Inferior parietal cortex (tissue), 1 donor: ENCODE measurements around the gene TMEM33.
"Not testable (repeated sequence)": the region's sequence is repeated elsewhere in the genome, so short reads cannot be mapped to it uniquely, and the experiment has no call there.

Experiments
- DNase-seq: peaks from one replicate; pipeline ENCODE4 v3.0.0-alpha.2; 2016; ENCODE audit errors: extremely low spot score

TMEM33 gene, protein sequence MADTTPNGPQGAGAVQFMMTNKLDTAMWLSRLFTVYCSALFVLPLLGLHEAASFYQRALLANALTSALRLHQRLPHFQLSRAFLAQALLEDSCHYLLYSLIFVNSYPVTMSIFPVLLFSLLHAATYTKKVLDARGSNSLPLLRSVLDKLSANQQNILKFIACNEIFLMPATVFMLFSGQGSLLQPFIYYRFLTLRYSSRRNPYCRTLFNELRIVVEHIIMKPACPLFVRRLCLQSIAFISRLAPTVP

DNA sequence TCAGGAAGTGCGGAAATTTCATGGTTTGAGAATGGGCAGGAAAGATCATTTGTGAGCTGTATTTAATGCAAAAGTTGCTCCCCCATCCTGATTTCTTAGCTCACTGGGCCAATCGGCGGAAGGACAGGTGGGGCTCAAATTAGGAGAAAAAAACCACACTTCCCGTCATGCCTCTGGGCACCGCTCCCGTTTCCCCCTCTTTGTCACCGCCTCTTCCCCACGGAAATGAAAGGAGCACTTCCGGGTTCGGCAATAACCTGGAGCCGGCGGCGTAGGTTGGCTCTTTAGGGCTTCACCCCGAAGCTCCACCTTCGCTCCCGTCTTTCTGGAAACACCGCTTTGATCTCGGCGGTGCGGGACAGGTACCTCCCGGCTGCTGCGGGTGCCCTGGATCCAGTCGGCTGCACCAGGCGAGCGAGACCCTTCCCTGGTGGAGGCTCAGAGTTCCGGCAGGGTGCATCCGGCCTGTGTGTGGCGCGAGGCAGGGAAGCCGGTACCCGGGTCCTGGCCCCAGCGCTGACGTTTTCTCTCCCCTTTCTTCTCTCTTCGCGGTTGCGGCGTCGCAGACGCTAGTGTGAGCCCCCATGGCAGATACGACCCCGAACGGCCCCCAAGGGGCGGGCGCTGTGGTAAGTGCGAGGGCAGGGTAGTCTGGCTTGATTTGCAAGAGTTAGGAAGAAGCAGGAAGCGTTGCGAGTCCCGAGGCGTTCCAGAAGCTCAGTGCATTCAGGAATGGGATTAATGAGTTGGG is at the start of gene TMEM33:
Gene TMEM33, plus strand, starts transcription at position 529 of the 751 bp plus-strand sequence. Its CDS starts 56 bp downstream, at position 585.
- peak; percentile 96 for DNase-seq

DNA sequence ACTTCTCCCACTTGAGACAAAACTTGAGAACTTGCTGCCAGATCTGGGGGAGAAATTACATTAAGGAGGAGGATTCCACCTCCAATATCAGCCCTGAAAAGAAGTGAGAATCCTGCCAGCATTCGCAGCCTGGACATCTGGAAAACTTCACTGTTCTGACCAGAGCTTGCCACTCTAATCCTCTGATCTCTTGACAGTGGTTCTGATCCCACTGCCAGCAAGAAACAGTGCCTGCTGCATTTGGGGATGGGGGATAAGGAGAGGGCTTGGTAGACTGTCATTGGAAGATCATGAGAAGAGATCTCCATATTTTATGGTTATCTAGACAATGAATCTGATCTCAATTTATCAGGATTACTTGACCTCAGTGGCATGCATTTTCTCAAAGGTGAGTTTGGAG is 49.8 kb upstream of the TMEM33 start:
- no peak for DNase-seq

DNA sequence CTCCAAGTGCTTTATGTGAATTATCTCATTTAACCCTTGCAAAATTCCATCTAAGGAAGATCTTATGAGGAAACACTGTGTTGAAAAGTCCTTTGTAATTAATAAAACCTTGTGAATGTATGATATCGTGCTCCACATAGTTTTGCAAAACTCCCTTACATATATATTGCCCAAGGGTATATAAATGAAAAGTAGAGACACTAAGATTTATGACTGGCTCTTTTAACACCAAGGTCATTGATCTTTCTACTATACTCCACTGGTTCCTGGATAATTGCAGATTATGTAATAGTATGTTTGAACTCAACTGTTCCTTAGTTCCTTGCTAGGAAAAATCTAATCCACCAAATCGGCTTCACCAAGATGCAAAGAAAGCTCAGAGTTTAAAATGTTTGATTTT is 48.0 kb upstream of the TMEM33 start:
- DNase-seq, result no peak

DNA sequence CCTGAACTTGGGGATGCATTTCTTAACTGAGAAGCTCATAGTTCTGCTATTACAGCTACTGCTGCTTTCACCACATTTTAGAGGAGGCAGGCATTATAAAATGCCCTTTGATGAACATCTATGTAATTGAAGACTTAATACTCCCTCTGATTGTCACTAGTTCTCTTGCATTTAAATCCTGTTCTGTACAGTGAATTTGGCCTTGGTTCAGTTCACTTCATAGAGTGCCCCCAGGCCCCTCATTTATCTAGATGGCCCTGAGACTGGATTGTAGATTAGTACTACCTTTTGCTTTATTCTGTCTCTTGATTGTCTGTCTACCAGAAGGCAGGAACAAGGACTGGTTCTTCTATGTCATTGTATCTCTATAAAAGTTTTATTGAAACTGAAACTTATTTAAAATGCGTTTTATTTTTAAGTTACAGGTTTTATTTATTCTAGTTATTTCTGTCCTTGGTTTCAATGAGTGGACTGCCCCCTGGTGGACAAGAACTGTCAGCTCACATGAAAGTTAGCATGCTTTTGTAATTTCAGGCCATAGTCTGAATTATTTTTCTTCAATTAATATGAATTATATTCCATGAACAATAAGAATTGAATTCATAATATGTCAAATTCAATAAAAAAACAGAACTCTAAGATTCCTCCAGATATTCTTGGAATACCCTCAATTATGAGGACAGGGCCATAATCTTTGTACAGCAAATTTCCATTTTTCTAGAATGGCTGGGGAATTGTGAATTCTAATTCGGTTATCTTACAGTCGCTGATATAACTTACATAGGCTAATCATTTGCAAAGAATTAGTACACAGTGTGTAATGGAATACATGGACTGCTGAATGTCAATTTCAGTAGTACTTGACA is 47.2 kb upstream of the TMEM33 start:
- peak; percentile 75 for DNase-seq

DNA sequence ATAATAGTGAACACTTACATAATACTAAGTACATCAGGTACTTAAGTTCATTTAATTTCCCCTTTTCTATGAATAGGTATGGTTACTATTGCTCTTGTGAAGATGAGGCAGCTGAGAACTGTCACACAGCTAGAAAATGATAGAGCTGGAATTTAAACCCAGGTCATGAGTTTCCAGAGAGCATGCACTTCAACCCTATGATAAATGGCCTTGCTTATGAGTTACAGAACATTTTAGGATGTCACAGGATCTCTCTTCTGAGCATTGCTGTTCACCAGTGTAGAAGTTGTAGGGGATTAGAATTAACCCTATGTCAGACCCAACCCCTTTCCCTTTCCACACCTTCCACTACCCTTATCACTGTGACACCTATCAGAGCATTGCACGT is 46.5 kb upstream of the TMEM33 start:
- no peak for DNase-seq

DNA sequence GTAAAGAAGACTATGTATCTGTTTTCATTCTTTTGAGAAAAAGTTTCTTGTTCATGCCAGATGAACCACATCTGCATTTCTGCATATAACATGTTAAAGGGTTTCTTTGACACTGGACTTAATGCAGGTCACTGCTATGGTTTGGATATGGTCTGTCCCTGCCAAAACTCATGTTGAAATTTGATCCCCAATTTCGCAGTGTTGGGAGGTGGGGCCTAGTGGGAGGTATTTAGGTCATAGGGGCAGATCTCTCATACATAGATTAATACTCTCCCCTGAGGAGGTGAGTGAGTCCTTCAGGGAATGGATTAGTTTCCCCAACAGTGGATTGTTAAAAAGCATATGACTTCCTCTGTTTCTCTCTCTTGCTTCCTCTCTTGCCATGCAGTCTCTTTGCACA is 45.9 kb upstream of the TMEM33 start:
- DNase-seq, result no peak

DNA sequence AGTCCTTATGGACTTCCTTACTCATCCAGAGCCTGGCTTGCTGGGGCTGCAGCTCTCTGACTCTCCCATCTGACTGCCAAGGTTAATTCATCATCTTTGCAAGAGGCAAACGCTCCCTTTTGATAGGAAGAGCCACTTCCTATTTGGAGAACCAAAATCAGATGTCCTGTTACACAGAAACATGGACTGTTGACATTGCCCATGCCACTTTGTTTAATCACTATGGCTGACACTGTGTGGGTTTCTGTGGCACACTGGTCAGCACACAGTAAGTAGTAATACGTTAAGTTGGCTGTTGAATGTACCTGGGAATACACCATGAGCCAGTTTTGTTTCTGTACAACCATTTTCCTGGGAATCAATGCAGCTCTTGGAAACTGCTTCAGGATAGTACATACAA is 45.1 kb upstream of the TMEM33 start:
- no peak for DNase-seq

DNA sequence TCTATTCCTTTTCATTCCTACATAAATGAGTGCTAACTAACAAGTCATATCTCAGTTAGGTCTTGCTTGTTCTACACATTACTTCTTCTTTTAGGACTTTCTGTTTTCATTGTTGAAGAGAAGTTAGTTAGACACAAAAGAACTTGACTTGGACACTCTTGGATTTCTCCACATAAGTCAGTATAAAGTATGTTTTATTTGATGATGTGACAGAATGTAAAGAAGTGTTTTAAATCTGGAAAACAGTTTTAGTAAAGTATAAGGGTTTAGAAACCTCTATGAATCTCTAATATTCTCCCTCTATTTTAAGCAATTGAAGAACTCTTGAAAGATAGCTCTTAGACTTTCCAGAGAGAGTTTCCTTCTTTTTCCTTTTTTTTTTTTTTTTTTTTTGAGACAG is 38.6 kb upstream of the TMEM33 start:
- no peak for DNase-seq

DNA sequence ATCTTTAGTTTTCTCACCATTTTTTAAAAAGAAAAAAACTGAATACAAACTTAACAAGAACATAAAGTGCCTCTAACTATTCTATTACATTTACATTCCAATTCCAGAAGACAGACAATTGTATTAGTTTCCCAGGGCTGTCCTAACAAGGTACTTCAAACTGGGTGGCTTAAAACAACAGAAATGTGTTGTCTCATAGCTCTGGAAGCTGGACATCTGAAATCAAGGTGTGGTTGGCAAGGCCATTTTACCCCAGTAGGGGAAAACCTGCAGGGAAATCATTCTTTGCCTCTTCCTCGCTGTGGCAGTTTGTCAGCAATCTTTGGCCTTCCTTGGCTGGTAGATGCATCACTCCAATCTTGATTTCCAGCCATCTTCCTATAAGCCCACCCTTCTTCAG is 37.5 kb upstream of the TMEM33 start:
- DNase-seq, result no peak

DNA sequence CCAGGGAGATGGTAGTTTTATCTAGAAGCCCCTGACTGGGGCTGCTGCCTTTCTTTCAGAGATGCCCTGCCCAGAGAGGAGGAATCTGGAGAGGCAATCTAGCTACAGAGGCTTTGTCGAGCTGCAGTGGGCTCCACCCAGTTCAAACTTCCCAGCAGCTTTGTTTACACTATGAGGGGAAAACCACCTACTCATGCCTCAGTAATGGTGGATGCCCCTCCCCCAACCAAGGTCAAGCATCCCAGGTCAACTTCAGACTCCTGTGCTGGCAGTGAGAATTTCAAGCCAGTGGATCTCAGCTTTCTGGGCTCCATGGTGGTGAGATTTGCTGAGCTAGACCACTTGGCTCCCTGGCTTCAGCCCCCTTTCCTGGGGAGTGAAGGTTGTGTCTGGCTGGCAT is 26.1 kb upstream of the TMEM33 start:
- not testable (repeated sequence) for DNase-seq

DNA sequence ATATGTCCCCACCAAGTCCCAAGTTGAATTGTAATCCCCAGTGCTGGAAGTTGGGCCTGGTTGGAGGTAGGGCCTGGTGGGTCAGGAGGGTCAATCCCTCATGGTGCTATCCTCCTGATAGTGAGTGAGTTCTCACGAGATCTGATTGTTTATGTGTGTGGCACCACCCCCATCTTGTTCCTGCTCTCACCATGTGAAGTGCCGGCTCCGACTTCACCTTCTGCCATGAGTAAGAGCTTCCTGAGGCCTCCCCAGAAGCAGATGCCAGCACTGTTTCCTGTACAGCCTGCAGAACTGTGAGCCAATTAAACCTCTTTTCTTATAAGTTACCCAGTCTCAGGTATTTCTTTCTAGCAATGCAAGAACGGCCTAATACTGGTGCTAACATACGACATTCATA is 22.7 kb upstream of the TMEM33 start:
- DNase-seq, result no peak

DNA sequence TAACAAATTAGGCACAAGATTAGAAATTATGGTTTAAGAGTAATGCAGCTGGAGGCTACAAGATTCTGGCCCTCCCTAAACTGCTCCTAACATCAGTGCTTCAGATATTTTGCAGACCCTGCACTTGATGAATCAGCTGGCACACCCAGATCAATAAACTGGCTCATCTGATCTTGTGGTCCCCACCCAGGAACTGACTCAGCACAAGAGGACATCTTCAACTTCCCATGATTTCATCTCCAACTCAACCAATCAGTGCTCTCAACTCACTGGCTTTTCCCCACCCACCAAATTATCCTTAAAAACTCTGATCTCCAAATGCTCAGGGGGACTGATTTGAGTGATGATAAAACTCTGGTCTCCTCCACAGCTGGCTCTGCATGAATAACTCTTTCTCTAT is 21.7 kb upstream of the TMEM33 start:
- DNase-seq, result no peak

DNA sequence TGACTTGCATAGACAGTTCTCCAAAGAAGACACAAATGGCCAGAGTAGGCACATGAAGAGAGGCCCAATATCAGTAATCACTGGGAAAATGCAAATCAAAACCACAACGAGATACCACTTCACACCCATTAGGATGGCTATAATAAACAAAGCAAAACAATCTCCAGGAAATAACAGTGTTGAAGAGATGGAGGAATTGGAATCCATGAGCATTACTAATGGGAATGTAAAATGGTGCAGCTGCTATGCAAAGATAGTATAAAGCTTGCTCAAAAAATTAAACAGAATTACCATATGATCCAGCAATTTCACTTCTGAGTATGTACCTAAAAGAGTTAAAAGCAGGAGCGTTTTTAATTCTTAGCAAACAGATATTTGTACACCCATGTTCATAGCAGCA is 17.0 kb upstream of the TMEM33 start:
- DNase-seq, result no peak

DNA sequence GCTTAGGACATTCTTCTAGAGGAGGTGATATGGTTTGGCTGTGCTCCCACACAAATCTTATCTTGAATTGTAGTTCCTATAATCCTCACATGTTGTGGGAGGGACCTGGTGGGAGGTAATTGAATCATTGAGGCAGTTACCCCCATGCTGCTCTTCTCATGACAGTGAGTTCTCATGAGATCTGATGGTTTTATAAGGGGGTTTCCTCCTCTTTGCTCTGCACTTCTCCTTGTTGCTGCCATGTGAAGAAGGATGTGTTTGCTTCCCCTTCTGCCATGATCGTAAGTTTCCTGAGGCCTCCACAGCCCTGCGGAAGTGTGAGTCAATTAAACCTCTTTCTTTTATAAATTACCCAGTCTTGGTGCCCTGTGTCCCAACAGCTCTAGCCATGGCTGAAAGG is 14.8 kb upstream of the TMEM33 start:
- DNase-seq, result not testable (repeated sequence)

DNA sequence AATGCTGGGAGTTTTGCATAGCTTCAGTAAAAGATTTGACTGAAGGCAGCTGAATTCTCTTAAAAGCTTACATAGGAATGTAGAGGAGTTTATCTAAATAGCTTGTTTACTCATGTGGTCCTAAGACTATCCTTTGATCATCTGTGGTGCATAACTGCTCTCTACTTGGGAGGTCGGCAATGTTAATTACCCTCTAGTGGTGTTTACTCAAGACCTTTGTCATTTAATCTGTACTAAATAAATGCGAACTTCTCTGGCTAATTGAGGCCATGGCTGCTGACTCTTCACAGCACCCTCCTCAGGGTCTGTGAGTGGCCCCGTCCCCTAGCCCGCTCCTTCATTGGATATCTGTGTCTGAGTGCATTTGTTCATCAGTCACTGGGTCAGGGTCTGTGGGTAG is 13.8 kb upstream of the TMEM33 start:
- DNase-seq, result no peak

DNA sequence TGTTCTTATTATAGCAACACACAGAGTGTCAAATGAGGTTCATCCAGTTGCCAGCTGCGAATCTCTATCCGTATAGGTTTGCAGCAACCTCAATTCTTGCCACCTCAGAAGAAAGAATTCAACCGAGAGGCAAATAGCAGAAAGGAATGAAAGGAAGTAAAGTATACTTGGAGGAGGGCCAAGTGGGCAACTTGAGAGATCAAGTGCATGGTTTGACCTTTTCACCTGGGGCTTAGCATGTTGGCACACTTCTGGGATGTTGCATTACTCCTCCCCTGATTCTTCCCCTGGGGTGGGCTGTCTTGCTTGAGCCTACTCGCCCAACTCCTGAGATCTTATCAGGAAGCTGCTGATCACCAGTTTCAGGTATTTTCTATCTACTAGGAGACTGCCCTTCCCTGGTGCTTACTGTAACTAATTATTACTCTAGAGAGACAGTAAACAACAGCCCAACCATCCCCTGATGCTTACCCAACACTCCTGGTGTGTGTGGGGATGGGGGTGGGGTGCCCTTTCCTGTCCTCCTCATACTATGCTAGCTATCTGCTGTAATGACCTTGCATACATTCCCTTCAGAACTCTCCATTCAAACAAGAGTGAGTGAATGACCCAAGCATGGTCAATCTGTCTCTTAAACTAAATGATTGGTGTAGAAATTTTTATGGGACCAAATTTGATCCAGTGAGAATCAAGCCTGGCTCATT is 7.3 kb upstream of the TMEM33 start:
- no peak for DNase-seq

DNA sequence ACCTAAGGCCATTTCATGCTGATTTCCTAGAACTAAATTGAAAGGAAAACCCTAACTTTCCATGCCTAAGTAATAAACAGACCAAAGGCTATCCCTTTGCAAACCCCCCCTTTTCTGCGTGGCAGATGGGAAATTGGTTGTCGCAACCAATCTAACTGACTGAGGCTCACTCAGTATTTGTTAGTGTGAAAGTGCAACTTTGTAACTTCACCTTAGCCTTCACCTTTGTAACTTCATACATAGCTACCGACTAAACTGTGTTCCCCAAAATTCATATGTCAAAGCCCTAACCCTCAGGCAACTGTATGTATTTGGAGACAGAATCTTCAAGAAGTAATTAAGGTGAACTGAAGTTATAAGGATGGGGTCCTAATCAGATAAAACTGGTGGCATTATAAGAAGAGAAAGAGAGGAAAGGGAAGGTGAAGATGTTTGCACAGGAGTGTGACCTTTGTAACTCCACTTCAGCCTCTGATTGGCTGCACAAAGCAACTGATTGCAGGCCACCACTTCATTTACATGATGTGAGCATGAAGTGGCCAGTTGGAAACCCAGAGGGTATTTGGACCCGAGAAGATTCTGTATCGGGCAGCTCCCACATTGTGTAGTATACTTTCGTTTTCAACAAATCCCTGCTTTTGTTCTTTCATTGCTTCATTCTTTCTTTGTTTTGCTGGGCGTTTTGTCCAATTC is 4.9 kb upstream of the TMEM33 start:
- no peak for DNase-seq

DNA sequence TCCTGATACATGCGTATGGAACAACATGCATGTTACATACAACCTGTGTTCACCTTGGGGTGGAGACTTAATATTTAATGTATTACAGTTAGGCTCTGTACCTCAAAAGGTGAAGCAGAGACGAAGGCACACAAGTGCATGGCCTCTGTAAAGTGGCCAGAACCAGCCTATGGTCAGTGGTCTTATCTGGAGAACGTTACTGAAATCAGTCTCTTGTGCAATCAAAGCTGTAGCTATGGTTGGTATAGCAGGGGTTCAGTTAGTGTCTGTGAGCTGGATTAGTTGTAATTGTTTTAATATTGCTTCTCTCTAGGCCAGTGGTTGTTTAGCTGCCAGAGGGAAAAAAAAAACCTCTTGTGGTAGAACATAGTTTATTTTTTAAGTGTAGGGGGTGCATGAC is 2.2 kb upstream of the TMEM33 start:
- no peak for DNase-seq

DNA sequence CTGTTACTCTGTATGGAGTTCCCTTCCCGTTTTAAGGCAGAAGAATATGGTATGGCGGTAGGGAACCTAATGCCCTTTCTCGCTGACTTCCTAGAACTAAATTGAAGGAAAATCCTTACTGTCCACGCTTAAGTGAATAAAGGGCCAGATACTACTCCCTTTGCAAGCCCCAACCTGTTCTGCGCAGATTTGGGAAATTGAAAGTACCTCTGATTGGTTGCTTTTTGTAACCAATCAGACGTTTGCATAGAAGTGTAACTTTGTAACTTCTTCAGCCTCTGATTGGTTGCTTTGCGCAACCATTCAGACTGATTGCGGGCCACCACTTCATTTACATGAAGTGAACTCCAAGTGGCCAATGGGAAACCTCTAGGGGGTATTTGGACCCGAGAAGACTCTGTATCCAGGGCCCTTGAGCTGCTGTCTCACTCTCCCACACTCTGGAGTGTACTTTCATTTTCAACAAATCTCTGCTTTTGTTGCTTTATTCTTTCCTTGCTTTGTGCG is 1.2 kb upstream of the TMEM33 start:
- no peak for DNase-seq

DNA sequence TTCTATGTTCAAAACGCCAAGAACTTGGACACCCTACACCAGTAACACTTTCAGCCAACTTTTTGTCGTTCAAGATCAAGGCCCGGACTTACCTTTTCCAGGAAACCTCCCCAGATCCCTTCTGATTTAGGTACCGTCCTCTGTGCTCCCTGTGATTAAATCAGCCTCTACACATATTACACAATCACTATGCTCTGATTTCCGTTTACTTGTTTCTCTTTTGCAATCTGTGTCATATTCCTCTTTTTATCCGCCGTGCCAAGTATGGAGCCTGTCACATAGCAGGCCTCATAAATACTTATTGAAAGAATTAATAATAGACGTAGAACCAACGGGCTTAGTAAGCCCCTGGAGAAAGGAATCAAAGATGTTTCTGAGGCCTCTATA is 722 bp upstream of the TMEM33 start:
- DNase-seq, result no peak

DNA sequence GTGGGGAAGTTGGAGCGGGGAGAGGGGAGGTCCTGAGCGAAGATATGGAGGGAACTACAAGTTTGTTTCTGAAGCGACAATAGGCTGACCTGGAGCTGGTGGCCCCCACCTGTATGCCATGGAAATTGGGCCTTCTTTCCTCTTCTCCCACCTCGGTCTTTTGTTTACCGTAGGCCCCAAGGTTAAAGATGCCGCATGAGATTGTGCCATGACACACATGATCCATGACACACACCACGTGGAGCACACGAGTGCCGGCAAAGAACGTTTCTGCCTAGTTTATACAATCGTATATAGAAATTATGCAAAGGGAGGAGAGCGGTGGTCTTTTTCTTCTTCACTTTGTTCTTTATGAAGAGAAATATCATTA is 408 bp downstream of the TMEM33 start:
- DNase-seq, result no peak
